AG09309 (cell line): ENCODE data around the gene DNASE1.
"Not testable (repeated sequence)": the region's sequence is repeated elsewhere in the genome, so short reads cannot be mapped to it uniquely, and the experiment has no call there.

ENCODE experiments used
- DNase-seq: peaks from one replicate; pipeline ENCODE4 v3.0.0-alpha.2; 2010; ENCODE audit warnings: low read depth
- H3K4me3 ChIP-seq: 2 replicates; pipeline ENCODE4 v1.5.1; 2011; ENCODE audit warnings: mild to moderate bottlenecking, low read depth, low read length, moderate library complexity; ENCODE audit not compliant: control insufficient read depth
- CTCF ChIP-seq: IDR thresholded peaks from 2 replicates; pipeline ENCODE4 v1.5.1; 2011; ENCODE audit warnings: mild to moderate bottlenecking, low read depth, low read length, inconsistent platforms; ENCODE audit not compliant: insufficient read depth, control insufficient read depth; ENCODE audit errors: missing control alignments

Gene DNASE1

GRCh38 chr16:3650631-3651265 lies 3.7 kb upstream of the DNASE1 start:
- no peak for DNase-seq
- TF ChIP-seq CTCF = no peak
- H3K4me3 ChIP-seq = no peak overlapping the region

GRCh38 chr16:3651461-3652372 lies 2.8 kb upstream of the DNASE1 start:
- DNase-seq = no peak
- no peak for TF ChIP-seq CTCF
- H3K4me3 ChIP-seq = no peak overlapping the region

- DNase-seq = no peak
- TF ChIP-seq CTCF = no peak
Measured at GRCh38 chr16:3652373-3653195, 1.9 kb upstream of the DNASE1 start.

GRCh38 chr16:3655030-3655395 lies 522 bp downstream of the DNASE1 start:
- TF ChIP-seq CTCF = no peak
- no peak for DNase-seq
- no peak overlapping the region for H3K4me3 ChIP-seq

More at GRCh38 chr16:3652373-3653195, 1.9 kb upstream of the DNASE1 start:
- no peak overlapping the region for H3K4me3 ChIP-seq

- no peak for TF ChIP-seq CTCF
- no peak for DNase-seq
- H3K4me3 ChIP-seq = no peak overlapping the region
Measured at GRCh38 chr16:3655396-3656159, 1.1 kb downstream of the DNASE1 start.

- not testable (repeated sequence) for H3K4me3 ChIP-seq, DNase-seq
Measured at GRCh38 chr16:3656160-3656490, 1.6 kb downstream of the DNASE1 start.
